ENCODE data around the gene GCHFR. TPM values are rescaled to one million over a fixed set of nuclear protein-coding genes. Genes with fewer than 3 reads are reported as not detected.

The GCHFR gene
- total and polyA plus RNA-seq, 2 donors (not counting 3 experiments of a cell fraction or from before 2014, with no cell fraction given): 6.3 to 14.2 TPM

DNA sequence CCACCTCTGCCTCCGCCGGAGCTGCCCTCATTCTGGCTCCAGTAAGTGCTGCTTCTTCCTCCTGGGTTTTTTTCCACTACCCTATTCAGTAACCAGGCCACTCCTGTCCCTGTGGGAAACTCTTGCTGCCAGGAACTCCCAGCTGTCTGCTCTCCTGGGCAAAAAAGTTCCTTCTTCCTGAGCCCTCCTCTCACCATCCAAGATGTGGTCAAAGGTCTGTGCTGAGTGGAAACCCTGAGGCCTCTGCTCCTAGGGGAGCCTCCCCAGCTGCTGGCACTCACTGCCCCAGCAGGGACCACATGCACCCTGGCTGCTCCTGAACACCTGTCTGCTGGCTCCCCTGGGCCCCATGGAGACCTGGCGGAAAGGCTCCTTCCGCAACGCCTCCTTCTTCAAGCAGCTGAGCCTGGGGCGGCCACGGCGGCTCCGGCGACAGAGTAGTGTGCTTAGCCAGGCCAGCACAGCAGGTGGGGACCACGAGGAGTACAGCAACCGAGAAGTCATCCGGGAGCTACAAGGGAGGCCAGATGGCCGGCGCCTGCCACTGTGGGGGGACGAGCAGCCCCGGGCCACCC, 6.4 kb downstream of the GCHFR start:
- Histone ChIP-seq H3K27me3 (ENCODE audit: control insufficient read depth in 2 of 2, insufficient read depth in 2 of 2, low read length in 2 of 2) (no peaks in the 10 kb centered on the region), H3K4me1 (ENCODE audit: control insufficient read depth, extremely low read depth, insufficient read depth, low read length) (peaks cover 26% of the 10 kb centered on the region), H3K9me3 (replicated peaks; ENCODE audit: control insufficient read depth, insufficient read depth, low read length) (no peaks in the 10 kb centered on the region), H3K36me3 (ENCODE audit: control insufficient read depth in 2 of 2, extremely low read depth in 1 of 2, insufficient read depth in 2 of 2, low read length in 2 of 2) (peaks cover 0 to 17% of the 10 kb centered on the region in 2 experiments), H2AFZ (ENCODE audit: low read depth, low read length) (no peak overlapping the region), H3K4me2 (ENCODE audit: insufficient read depth, low read length) (no peak overlapping the region), H3K9me1 (replicated peaks; ENCODE audit: control insufficient read depth, extremely low read depth, insufficient read depth, low read length) (no peaks in the 10 kb centered on the region), H4K20me1 (replicated peaks; ENCODE audit: control insufficient read depth, extremely low read depth, insufficient read depth, low read length) (no peaks in the 10 kb centered on the region), H3K27ac (ENCODE audit: insufficient read depth, low read depth, low read length) (peak overlapping the region; percentile 46), H3K9ac (replicated peaks; ENCODE audit: extremely low read depth, insufficient read depth, low read length) (no peak overlapping the region), H3K4me3 (replicated peaks in 1 of 3; ENCODE audit: insufficient read depth in 1 of 3, low read depth in 1 of 3, low read length in 3 of 3) (no peak overlapping the region), H3K79me2 (ENCODE audit: control insufficient read depth, insufficient read depth, low read length) (no peaks in the 10 kb centered on the region)
- ChIA-PET CTCF (interaction anchor here (0.9 to 2.7 kb wide), 7 partner anchors 12 to 124 kb away, joined by 3 to 22 read pairs (median 8); partner anchors contain the start of genes DNAJC17, VPS18 and ZFYVE19), POLR2A (no interaction called here)
- FAIRE-seq: peak; percentile 40
- intact Hi-C loops (cut with micrococcal nuclease) (no loop called here), dilution Hi-C loops (cut with MboI; ENCODE audit: extremely low pct_ligation_motif_present, low sequenced_read_pairs) (no loop called here)
- no peak for DNase-seq (ENCODE audit: low read depth, low spot score)
- no TSS peak for BruUV-seq (replicated peaks)
- TF ChIP-seq JUN (IDR thresholded peaks at IDR 0.05; ENCODE audit: borderline replicate concordance, insufficient read depth, insufficient read length, low read depth) (no peak), POLR2AphosphoS5 (IDR thresholded peaks at IDR 0.05; ENCODE audit: insufficient read depth, low read depth, low read length) (no peak), FOS (IDR thresholded peaks at IDR 0.05; ENCODE audit: borderline replicate concordance, insufficient read depth, low read length) (no peak), POLR2A (IDR thresholded peaks at IDR 0.05; ENCODE audit: low read depth, low read length) (no peak), MYC (IDR thresholded peaks at IDR 0.05; ENCODE audit: low read depth, low read length) (no peak), GATA2 (IDR thresholded peaks at IDR 0.05; ENCODE audit: insufficient read depth, insufficient read length, low read depth, low read length) (no peak), EZH2 (IDR thresholded peaks at IDR 0.05; ENCODE audit: borderline replicate concordance, low read depth, low read length, severe bottlenecking) (no peak)
- TF ChIP-seq, protein P1, sequence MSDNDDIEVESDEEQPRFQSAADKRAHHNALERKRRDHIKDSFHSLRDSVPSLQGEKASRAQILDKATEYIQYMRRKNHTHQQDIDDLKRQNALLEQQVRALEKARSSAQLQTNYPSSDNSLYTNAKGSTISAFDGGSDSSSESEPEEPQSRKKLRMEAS (IDR thresholded peaks at IDR 0.05; ENCODE audit: insufficient read depth, insufficient read length): no peak
- TF ChIP-seq, protein P2, sequence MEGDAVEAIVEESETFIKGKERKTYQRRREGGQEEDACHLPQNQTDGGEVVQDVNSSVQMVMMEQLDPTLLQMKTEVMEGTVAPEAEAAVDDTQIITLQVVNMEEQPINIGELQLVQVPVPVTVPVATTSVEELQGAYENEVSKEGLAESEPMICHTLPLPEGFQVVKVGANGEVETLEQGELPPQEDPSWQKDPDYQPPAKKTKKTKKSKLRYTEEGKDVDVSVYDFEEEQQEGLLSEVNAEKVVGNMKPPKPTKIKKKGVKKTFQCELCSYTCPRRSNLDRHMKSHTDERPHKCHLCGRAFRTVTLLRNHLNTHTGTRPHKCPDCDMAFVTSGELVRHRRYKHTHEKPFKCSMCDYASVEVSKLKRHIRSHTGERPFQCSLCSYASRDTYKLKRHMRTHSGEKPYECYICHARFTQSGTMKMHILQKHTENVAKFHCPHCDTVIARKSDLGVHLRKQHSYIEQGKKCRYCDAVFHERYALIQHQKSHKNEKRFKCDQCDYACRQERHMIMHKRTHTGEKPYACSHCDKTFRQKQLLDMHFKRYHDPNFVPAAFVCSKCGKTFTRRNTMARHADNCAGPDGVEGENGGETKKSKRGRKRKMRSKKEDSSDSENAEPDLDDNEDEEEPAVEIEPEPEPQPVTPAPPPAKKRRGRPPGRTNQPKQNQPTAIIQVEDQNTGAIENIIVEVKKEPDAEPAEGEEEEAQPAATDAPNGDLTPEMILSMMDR (IDR thresholded peaks at IDR 0.05; ENCODE audit: extremely low read depth in 1 of 2, insufficient read depth in 1 of 2, low read depth in 1 of 2, low read length in 2 of 2): no peak
